Prostate gland (tissue), 2 donors: ENCODE results near the gene PRKG1.

Source experiments
- CTCF ChIP-seq, 4 experiments: fragments of 200-600 bp in 2 of 4; fragments of 450-650 bp in 2 of 4; sonication (generic) in 2 of 4; IDR thresholded peaks; 1 replicate in 3 of 4; 2 replicates in 1 of 4; pipeline ENCODE4 v1.5.1; 2016 to 2019; ENCODE audit warnings: antibody characterized with exemption in 4 of 4, mild to moderate bottlenecking in 2 of 4, moderate library complexity in 2 of 4
- POLR2A ChIP-seq: fragments of 450-650 bp; IDR thresholded peaks from one replicate; pipeline ENCODE4 v1.6.1; 2016; ENCODE audit warnings: antibody characterized with exemption, mild to moderate bottlenecking
- POLR2AphosphoS5 ChIP-seq: sonication (generic); formaldehyde crosslinking; IDR thresholded peaks from one replicate; pipeline ENCODE4 v1.6.1; 2017; ENCODE audit warnings: antibody characterized with exemption

DNA sequence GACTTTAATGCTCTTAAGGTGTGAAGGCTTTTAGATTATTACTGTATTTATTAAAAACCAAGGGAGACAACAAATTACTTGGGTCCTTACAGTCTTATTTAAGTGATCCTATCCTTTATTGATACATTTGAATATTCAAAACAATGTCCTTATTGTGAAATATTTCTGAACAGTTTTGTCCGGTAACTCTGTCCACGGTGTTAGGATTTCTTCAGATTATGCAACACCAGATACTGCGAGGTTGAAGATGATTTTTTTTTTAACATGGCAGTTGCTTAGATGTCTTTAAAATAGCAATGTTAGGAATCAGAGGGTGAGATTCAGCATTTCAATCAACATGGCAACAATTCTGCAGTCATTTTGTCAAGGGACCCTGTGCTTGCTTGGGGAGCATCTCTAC is 448.6 kb downstream of the PRKG1 start:
- TF ChIP-seq CTCF (IDR thresholded peaks at IDR 0.05): no peak
- no peak for TF ChIP-seq POLR2A
- TF ChIP-seq POLR2AphosphoS5: no peak
